Panc1 (cell line): ENCODE data around the gene CEMIP. TPM values are rescaled to one million over a fixed set of nuclear protein-coding genes. Genes with fewer than 3 reads are reported as not detected.

Source experiments
- ATAC-seq: fragments of 200-7000 bp; cut with Tn5 transposase; 2 replicates; pipeline ENCODE4 v1.9.1; 2020; ENCODE audit warnings: mild to moderate bottlenecking, moderate library complexity
- BruUV-seq: library from RNA; stranded (reverse); fragments of 400-500 nt; replicated peaks from 2 replicates; lab custom pipeline; 2021; lab: Mats Ljungman, UMichigan
- CTCF ChIA-PET: fragments of 300-600 bp; sonication (Branson Sonifier 250); formaldehyde crosslinking; loops from one replicate; lab custom pipeline; 2022; ENCODE audit warnings: antibody characterized with exemption; lab: Charles Lee
- POLR2A ChIA-PET: fragments of 300-600 bp; sonication (Branson Sonifier 250); formaldehyde crosslinking; loops from one replicate; lab custom pipeline; 2022; ENCODE audit warnings: antibody characterized with exemption; lab: Charles Lee
- DNase-seq: peaks from one replicate; pipeline ENCODE4 v3.0.0-alpha.2; 2010; ENCODE audit warnings: low read depth, low spot score
- H3K27ac ChIP-seq: 2 replicates; pipeline ENCODE4 v1.5.1; 2011; ENCODE audit warnings: mild to moderate bottlenecking, low read length, inconsistent platforms
- H3K27me3 ChIP-seq: fragments of 200-500 bp; sonication (Bioruptor generic); 2 replicates; pipeline ENCODE4 v1.6.0; 2014; ENCODE audit warnings: low read length, inconsistent platforms; ENCODE audit not compliant: control insufficient read depth, insufficient read depth
- H3K36me3 ChIP-seq: fragments of 200-500 bp; sonication (Bioruptor generic); 2 replicates; pipeline ENCODE4 v1.5.1; 2014; ENCODE audit warnings: inconsistent platforms, mild to moderate bottlenecking, low read length, moderate library complexity; ENCODE audit not compliant: control insufficient read depth, insufficient read depth
- H3K4me1 ChIP-seq: 2 replicates; pipeline ENCODE4 v1.5.1; 2011; ENCODE audit warnings: inconsistent platforms, mild to moderate bottlenecking, low read length, moderate library complexity; ENCODE audit not compliant: control insufficient read depth, insufficient read depth
- H3K4me3 ChIP-seq, 2 experiments: 2 replicates each; pipeline ENCODE4 v1.5.1; 2011 to 2012; ENCODE audit warnings: low read depth in 2 of 2, low read length in 2 of 2, mild to moderate bottlenecking in 2 of 2, inconsistent platforms in 1 of 2, moderate library complexity in 1 of 2
- H3K9me3 ChIP-seq: fragments of 200-500 bp; sonication (Bioruptor generic); 2 replicates; pipeline ENCODE4 v1.5.1; 2014; ENCODE audit warnings: low read depth, mild to moderate bottlenecking, inconsistent platforms, low read length, moderate library complexity; ENCODE audit not compliant: control insufficient read depth, insufficient read depth
- CTCF ChIP-seq: fragments of 450-650 bp; IDR thresholded peaks from 2 replicates; pipeline ENCODE4 v1.5.1; 2017; ENCODE audit warnings: mild to moderate bottlenecking
- POLR2AphosphoS5 ChIP-seq: IDR thresholded peaks from 2 replicates; pipeline ENCODE4 v1.6.1; 2012; ENCODE audit warnings: mild to moderate bottlenecking, low read depth, low read length, moderate library complexity
- REST ChIP-seq, 2 experiments: IDR thresholded peaks; 2 replicates each; pipeline ENCODE4 v1.6.1; 2011 to 2012; ENCODE audit warnings: low read depth in 2 of 2, control low read depth in 1 of 2, low read length in 1 of 2, mild to moderate bottlenecking in 1 of 2, moderate library complexity in 1 of 2; ENCODE audit not compliant: insufficient read depth in 1 of 2
- SIN3A ChIP-seq: IDR thresholded peaks from 2 replicates; pipeline ENCODE4 v1.6.1; 2012; ENCODE audit warnings: low read depth, mild to moderate bottlenecking, low read length, moderate library complexity, borderline replicate concordance; ENCODE audit not compliant: insufficient read depth
- TCF7L2 ChIP-seq: IDR thresholded peaks from 2 replicates; pipeline ENCODE4 v1.6.1; 2011; ENCODE audit warnings: mild to moderate bottlenecking, low read depth, low read length, inconsistent platforms
- in situ Hi-C: cut with HindIII; loops from 2 replicates; pipeline ENCODE4 v1.10.0; 2016; ENCODE audit warnings: low sequenced_read_pairs, low pct_unique_long_range_greater_than_20kb
- intact Hi-C: fragments of 100-400 bp; cut with micrococcal nuclease; formaldehyde crosslinking; loops from one replicate; pipeline ENCODE4 v1.10.0; 2022; ENCODE audit not compliant: unreplicated experiment
- total RNA-seq: library from RNA; stranded (reverse); gene quantifications from one replicate; pipeline ENCODE4 v1.2.1, GENCODE V29; 2021; ENCODE audit not compliant: unreplicated experiment

CEMIP gene
- total RNA-seq, 1 experiment from 2014 or later = 0.46 TPM

DNA sequence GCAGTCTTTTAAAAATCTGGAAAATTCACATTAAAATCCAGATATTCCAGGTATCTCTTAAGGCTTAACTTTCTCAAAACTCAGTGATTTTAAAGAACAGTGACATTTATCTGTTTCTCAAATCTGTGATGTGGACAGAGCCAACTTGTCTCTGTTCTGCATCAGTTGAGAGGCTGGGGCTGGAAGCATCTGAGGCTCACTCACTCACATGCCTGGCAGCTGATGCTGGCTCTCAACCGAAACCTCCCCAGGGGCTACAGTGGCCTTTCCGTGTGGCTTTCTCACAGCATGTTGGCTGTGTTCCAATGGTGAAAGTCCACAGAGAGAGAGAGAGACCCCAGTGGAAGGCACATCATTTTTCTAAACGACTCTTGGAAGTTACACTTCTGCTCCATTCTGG is 53.5 kb downstream of the CEMIP start:
- Histone ChIP-seq H3K27me3 (no peaks in the 10 kb centered on the region), H3K4me1 (no peaks in the 10 kb centered on the region), H3K36me3 (no peaks in the 10 kb centered on the region), H3K27ac (no peak overlapping the region), H3K9me3 (no peaks in the 10 kb centered on the region), H3K4me3 (no peak overlapping the region)
- POLR2A ChIA-PET = no interaction called here
- no peak for ATAC-seq
- in situ Hi-C loops (no loop called here), intact Hi-C loops (no loop called here)
- TF ChIP-seq TCF7L2 = no peak
- no peak for TF ChIP-seq REST (IDR thresholded peaks at IDR 0.05; ENCODE audit: insufficient read depth in 1 of 2, low read depth in 2 of 2, low read length in 1 of 2)
- no peak for TF ChIP-seq POLR2AphosphoS5
- TF ChIP-seq SIN3A = no peak
- TF ChIP-seq CTCF = no peak
- no TSS peak for BruUV-seq
- CTCF ChIA-PET = no interaction called here
- no peak for DNase-seq

GRCh38 chr15:80834402-80834801 is 55.2 kb downstream of the CEMIP start:
- no peaks in the 10 kb centered on the region for H3K36me3 ChIP-seq
- intact Hi-C loops (no loop called here), in situ Hi-C loops (no loop called here)
- H3K27ac ChIP-seq = no peak overlapping the region
- POLR2A ChIA-PET = no interaction called here
- H3K4me3 ChIP-seq = no peak overlapping the region
- DNase-seq = no peak
- no peaks in the 10 kb centered on the region for H3K4me1 ChIP-seq
- no peak for TF ChIP-seq POLR2AphosphoS5
- CTCF ChIA-PET = no interaction called here
- H3K27me3 ChIP-seq = no peaks in the 10 kb centered on the region
- BruUV-seq = no TSS peak
- no peaks in the 10 kb centered on the region for H3K9me3 ChIP-seq
- no peak for ATAC-seq

GRCh38 chr15:80834906-80835305 is 55.7 kb downstream of the CEMIP start:
- H3K27ac ChIP-seq = no peak overlapping the region
- POLR2A ChIA-PET = no interaction called here
- no peaks in the 10 kb centered on the region for H3K4me1 ChIP-seq
- in situ Hi-C loops = no loop called here
- H3K9me3 ChIP-seq = no peaks in the 10 kb centered on the region
- intact Hi-C loops = no loop called here
- no peaks in the 10 kb centered on the region for H3K27me3 ChIP-seq
- no peaks in the 10 kb centered on the region for H3K36me3 ChIP-seq
- ATAC-seq = no peak
- BruUV-seq = no TSS peak
- no peak for TF ChIP-seq SIN3A
- TF ChIP-seq CTCF = no peak
- no peak for TF ChIP-seq REST (IDR thresholded peaks at IDR 0.05; ENCODE audit: insufficient read depth in 1 of 2, low read depth in 2 of 2, low read length in 1 of 2)
- no peak for TF ChIP-seq POLR2AphosphoS5
- no peak for TF ChIP-seq TCF7L2
- no peak overlapping the region for H3K4me3 ChIP-seq
- no peak for DNase-seq
- CTCF ChIA-PET = no interaction called here
